HEK293T (cell line): ENCODE results near the gene SEPTIN11.

Source experiments
- BHLHE40 ChIP-seq: fragments of 450-650 bp; IDR thresholded peaks from 2 replicates; pipeline ENCODE4 v1.6.1; 2016; ENCODE audit warnings: mild to moderate bottlenecking, moderate library complexity, borderline replicate concordance
- CTBP1 ChIP-seq: fragments of 450-650 bp; IDR thresholded peaks from 2 replicates; pipeline ENCODE4 v1.6.1; 2016; ENCODE audit warnings: borderline replicate concordance
- FOXA1 ChIP-seq: fragments of 450-650 bp; IDR thresholded peaks from 2 replicates; pipeline ENCODE4 v1.6.1; 2016; ENCODE audit warnings: mild to moderate bottlenecking
- FOXK2 ChIP-seq: fragments of 450-650 bp; IDR thresholded peaks from 2 replicates; pipeline ENCODE4 v1.6.1; 2016; ENCODE audit warnings: mild to moderate bottlenecking
- FOXM1 ChIP-seq: fragments of 450-650 bp; IDR thresholded peaks from 2 replicates; pipeline ENCODE4 v1.6.1; 2017; ENCODE audit warnings: mild to moderate bottlenecking, borderline replicate concordance
- LEF1 ChIP-seq: fragments of 450-650 bp; IDR thresholded peaks from 2 replicates; pipeline ENCODE4 v1.6.1; 2017; ENCODE audit warnings: mild to moderate bottlenecking, borderline replicate concordance
- SP1 ChIP-seq: fragments of 450-650 bp; IDR thresholded peaks from 2 replicates; pipeline ENCODE4 v1.6.1; 2017
- SUZ12 ChIP-seq: fragments of 450-650 bp; IDR thresholded peaks from 2 replicates; pipeline ENCODE4 v1.6.1; 2016; ENCODE audit warnings: mild to moderate bottlenecking
- TARDBP ChIP-seq: fragments of 450-650 bp; IDR thresholded peaks from 2 replicates; pipeline ENCODE4 v1.6.1; 2016
- ZNF384 ChIP-seq: fragments of 450-650 bp; IDR thresholded peaks from 2 replicates; pipeline ENCODE4 v1.6.1; 2016

- no peak for TF ChIP-seq SP1
- no peak for TF ChIP-seq ZNF384
- no peak for TF ChIP-seq TARDBP
- no peak for TF ChIP-seq SUZ12
- TF ChIP-seq FOXM1 = no peak
- no peak for TF ChIP-seq LEF1
- no peak for TF ChIP-seq FOXK2
- TF ChIP-seq FOXA1 = no peak
- TF ChIP-seq BHLHE40 = no peak
- TF ChIP-seq CTBP1 = no peak
Measured at GRCh38 chr4:76948443-76949275, 893 bp upstream of the SEPTIN11 start.
